Stimulated activated CD4-positive, alpha-beta T cell treated with anti-CD3 and anti-CD28 coated beads, Interleukin-2, amount 100 ng/mL, for 4 hours (primary cell): Measurements from ENCODE around the gene RPRM.
"Not testable (repeated sequence)": the region's sequence is repeated elsewhere in the genome, so short reads cannot be mapped to it uniquely, and the experiment has no call there.

Experiments
- DNase-seq: peaks from one replicate; pipeline ENCODE4 v3.0.0-alpha.2; 2020; ENCODE audit warnings: low read depth

Gene RPRM

DNA sequence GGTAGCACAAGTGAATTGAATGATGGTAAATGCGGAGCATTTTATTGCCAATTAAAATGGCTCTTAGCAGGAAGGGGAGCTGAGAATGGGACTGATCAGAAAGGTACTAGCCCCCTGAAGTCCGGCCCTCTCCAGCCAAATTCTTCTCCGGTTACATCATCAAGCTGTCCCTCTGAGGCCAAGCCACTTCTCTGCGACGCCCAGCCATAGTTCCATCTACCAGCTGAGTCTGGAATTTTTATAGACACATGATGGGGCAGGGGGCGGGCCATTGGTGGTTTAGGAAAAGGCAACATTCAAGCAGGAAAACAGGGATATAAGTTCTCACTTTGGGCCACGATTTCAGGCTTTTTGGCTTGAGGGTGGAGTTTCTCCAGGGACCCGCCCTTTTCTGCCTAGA is 22.7 kb downstream of the RPRM start:
- DNase-seq = no peak

DNA sequence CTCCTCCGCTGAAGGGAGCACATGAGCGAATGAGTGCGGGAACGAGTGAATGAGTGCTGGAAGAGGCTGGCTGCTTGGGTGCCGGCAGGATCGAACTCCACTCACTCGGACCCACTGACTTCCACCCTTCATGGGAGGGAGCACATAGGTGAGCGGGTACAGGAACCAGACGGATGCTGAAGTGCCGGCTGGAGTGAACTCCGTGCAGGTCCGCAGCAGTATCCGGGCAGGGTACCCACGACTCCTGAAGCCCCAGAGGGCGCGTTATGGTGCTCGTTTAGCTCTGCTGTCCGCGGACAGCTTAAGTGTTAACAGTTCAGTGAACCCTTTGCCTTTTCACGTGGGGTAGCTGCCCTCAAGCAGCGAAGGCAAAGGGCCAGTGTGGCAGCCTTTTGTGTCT is 23.2 kb downstream of the RPRM start:
- no peak for DNase-seq

GRCh38 chr2:153451611-153452010 is 27.0 kb downstream of the RPRM start:
- DNase-seq = no peak

GRCh38 chr2:153443106-153443505 is 35.5 kb downstream of the RPRM start:
- no peak for DNase-seq

DNA sequence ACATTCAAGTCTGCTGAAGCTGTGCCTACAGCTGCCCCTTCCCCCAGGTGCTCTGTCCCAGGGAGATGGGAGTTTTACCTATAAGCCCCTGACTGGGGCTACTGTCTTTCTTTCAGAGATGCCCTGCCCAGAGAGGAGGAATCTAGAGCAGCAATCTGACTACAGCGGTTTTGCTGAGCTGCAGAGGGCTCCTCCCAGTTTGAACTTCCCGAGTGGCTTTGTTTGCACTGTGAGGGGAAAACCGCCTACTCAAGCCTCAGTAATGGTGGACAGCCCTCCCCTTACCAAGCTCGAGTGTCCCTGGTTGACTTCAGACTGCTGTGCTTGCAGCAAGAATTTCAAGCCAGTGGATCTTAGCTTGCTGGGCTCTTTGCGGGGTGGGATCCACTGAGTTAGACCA is 35.9 kb downstream of the RPRM start:
- DNase-seq = not testable (repeated sequence)

GRCh38 chr2:153440090-153440489 is 38.5 kb downstream of the RPRM start:
- not testable (repeated sequence) for DNase-seq

DNA sequence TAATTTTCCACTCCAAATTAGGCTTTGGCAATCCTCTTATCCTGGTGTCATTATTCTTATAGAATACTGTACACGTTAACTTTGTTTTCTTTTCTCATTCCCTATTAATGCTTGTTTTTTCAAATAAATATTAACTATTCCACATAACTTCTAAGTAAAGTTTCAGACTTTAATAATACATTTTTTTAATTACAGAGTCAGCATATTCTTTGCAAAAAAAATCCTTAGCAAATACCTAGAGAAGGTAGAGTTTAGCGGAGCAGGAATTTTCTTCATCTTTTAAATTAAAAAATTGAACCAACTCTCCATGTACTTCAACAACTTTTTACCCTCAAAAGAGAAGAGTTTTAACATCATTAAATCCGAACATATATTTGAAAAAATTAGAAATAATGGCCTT is 45.2 kb downstream of the RPRM start:
- DNase-seq = no peak

DNA sequence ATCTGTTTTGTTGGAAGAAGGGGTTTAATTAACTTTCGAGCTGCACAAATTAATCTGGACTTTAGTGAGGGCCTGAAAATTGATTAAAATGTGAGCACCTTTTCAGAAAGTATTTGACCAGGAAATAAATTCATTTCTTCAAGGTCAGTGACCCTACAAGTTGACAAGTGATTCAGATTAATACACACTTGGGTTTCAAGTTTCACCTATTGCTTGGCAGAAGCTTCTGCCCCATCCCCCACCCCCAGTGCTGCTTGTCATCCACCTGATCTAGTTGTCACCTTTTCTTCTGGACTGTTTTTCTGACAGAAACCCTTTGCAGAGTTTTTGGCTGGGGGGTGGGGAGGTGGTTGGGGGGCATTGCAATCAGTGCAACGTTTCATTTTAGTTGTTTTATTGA is 46.2 kb downstream of the RPRM start:
- no peak for DNase-seq

DNA sequence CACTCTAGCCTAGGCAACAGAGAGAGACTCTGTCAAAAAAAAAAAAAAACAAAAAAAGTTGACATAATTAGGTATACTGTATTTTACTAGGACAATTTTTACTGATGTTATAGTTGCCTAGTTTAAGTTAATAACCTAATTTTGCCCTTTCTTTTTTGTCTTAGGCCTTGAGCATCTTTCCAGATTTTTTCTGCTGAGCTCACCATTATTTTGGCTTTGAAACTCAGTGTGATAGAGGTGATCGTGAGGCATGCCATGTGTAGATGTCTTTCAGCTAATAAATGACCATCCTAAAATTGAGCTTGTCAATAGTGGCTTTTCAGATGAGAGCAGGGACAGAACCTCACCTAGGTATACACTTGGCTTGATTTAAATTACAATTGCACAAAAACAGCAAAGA is 47.4 kb downstream of the RPRM start:
- DNase-seq = no peak
